ENCODE data around the gene CHST6.
"Not testable (repeated sequence)": the region's sequence is repeated elsewhere in the genome, so short reads cannot be mapped to it uniquely, and the experiment has no call there.

The CHST6 gene

GRCh38 chr16:75433732-75434413, 61.4 kb downstream of the CHST6 start:
- no peak for DNase-seq (ENCODE audit: low spot score)

- DNase-seq (ENCODE audit: low spot score) = peak; percentile 94
These were observed 62.2 kb downstream of the CHST6 start, which contains the start of gene CFDP1 for GRCh38 chr16:75432828-75433731. TSS of gene CFDP1 (minus strand) at chr16:75433503. CDS start at chr16:75433352, 151 bp downstream.

- no peak for DNase-seq (ENCODE audit: low spot score)
These were observed 65.4 kb downstream of the CHST6 start for GRCh38 chr16:75429621-75430403.

- not testable (repeated sequence) for DNase-seq (ENCODE audit: low spot score)
These were observed 68.7 kb downstream of the CHST6 start for GRCh38 chr16:75426524-75426923.

GRCh38 chr16:75424105-75424762, 71.0 kb downstream of the CHST6 start:
- DNase-seq (ENCODE audit: low spot score) = not testable (repeated sequence)

- DNase-seq (ENCODE audit: low spot score) = no peak
These were observed 71.5 kb downstream of the CHST6 start for GRCh38 chr16:75423723-75424104.

All from cerebellar cortex (tissue), 1 donor.